GM12865 (cell line): Measurements from ENCODE around the gene CLDN9.
A peak's percentile ranks its signal among the peaks of the same experiment; 100 is the strongest.

Source experiments
- DNase-seq: peaks from one replicate; pipeline ENCODE4 v3.0.0; 2010; ENCODE audit warnings: low read depth
- H3K4me3 ChIP-seq: 2 replicates; pipeline ENCODE4 v1.5.1; 2011; ENCODE audit warnings: mild to moderate bottlenecking, low read depth, low read length, control low read depth
- CTCF ChIP-seq: IDR thresholded peaks from 2 replicates; pipeline ENCODE4 v1.5.1; 2011; ENCODE audit warnings: low read length, control low read depth, low read depth, inconsistent platforms; ENCODE audit not compliant: insufficient read depth; ENCODE audit errors: missing control alignments

Gene CLDN9

GRCh38 chr16:2981899-2982250 is 30.8 kb upstream of the CLDN9 start:
- no peak overlapping the region for H3K4me3 ChIP-seq
- no peak for TF ChIP-seq CTCF
- DNase-seq: no peak

GRCh38 chr16:2982402-2982801 is 30.3 kb upstream of the CLDN9 start:
- TF ChIP-seq CTCF: no peak
- H3K4me3 ChIP-seq: no peak overlapping the region
- no peak for DNase-seq

- DNase-seq: peak; percentile 62
- TF ChIP-seq CTCF: peak; percentile 84
- no peak overlapping the region for H3K4me3 ChIP-seq
Measured at GRCh38 chr16:2983706-2984136, 29.0 kb upstream of the CLDN9 start.

GRCh38 chr16:2985462-2985861 is 27.3 kb upstream of the CLDN9 start:
- H3K4me3 ChIP-seq: no peak overlapping the region
- no peak for DNase-seq
- no peak for TF ChIP-seq CTCF

- H3K4me3 ChIP-seq: no peak overlapping the region
- TF ChIP-seq CTCF: no peak
- DNase-seq: no peak
Measured at GRCh38 chr16:2985893-2986355, 26.8 kb upstream of the CLDN9 start.

- no peak for DNase-seq
- no peak for TF ChIP-seq CTCF
- no peak overlapping the region for H3K4me3 ChIP-seq
Measured at GRCh38 chr16:2986623-2987188, 26.0 kb upstream of the CLDN9 start.

GRCh38 chr16:2987286-2987685 is 25.4 kb upstream of the CLDN9 start:
- H3K4me3 ChIP-seq: no peak overlapping the region
- no peak for DNase-seq
- TF ChIP-seq CTCF: no peak
